GM18868 (cell line): ENCODE results near the gene YTHDF2.

Experiments used
- ATAC-seq: cut with Tn5 transposase; IDR thresholded peaks from one replicate; pipeline ENCODE4 v1.9.1; 2021; ENCODE audit warnings: mild to moderate bottlenecking, moderate library complexity; ENCODE audit not compliant: unreplicated experiment

YTHDF2 gene

DNA sequence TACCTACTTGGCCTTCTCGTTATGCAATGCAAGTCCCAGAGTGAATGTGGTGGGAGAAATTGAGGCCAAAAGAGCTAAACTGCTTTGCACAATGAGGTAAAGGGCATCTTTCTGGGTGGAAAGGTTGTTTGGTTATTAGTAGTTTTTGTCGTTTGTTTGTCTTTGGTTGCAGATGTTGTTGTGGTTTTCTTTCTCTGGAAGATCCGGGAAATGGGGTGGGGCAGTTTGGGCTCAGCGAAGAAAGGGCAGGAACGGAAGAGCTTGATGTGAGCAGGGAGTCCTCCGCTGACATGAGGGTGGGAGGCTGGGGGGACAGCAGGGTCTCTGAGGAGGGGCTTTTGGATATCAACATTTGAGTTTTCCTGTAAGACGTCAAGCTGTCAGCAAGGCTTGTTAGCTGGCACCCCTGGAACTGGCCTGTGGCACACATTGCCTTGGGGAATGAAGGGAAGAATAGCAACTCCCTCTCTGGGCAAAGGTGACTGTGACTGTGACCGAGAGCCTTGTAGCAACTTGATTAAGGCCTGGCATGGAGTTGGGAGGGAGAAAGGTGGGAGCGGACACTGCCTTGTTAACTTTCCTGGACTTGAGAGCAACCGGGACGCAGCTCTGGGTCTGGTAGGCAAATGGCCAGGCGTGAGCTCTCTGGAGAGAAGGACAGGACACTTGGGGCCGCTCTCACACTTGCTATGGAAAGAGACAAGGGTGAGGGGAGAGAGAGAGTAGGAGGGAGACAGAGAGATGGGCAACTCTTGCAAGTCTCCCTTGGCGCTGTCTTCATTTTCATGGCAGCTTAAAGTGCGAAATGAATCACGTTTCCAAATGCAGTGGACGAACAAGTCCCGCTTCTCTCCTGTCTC is 59.8 kb downstream of the YTHDF2 start:
- no peak for ATAC-seq

GRCh38 chr1:28800324-28800723 is 63.6 kb downstream of the YTHDF2 start:
- no peak for ATAC-seq

DNA sequence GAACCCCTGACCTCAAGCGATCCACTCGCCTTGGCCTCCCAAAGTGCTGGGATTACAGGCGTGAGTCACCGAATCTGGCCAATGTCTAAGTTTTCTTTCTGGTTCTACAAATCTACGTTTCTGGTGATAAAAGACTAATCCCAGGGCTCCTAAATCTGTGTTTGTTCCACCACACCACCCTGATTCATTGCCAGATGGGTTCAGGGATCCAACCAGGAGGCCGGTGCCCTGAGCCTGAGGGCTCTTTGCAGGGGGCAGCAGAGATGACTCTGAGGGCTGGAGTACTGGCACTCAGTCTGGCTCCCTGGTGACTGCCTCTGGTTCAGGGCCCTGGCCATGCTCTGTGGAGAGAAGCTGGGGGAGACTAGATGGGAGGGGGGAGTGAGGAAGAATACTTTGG is 64.7 kb downstream of the YTHDF2 start:
- ATAC-seq = no peak

GRCh38 chr1:28803051-28803450 is 66.3 kb downstream of the YTHDF2 start:
- ATAC-seq = no peak

GRCh38 chr1:28803662-28804061 is 66.9 kb downstream of the YTHDF2 start:
- no peak for ATAC-seq

GRCh38 chr1:28804071-28804470 is 67.3 kb downstream of the YTHDF2 start:
- ATAC-seq = no peak

DNA sequence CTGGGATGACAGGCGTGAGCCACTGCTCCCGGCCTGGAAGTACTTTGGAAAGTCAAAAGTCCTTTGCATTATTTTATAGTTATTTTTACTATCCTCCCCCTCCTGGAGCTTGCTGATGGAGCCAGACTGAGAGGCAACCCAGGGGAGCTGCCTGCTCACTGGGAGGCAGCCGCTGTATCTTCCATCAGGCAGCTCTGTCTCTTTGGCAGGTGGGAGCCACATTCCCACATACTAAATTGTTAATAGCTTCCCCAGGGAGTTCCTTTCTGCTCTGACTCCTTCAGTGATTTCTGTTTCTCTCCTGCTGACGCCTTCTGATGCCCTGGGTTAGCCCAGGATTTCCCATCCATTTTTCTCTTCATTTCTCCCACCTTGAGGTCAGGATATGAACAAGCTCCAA is 70.3 kb downstream of the YTHDF2 start:
- ATAC-seq = no peak

DNA sequence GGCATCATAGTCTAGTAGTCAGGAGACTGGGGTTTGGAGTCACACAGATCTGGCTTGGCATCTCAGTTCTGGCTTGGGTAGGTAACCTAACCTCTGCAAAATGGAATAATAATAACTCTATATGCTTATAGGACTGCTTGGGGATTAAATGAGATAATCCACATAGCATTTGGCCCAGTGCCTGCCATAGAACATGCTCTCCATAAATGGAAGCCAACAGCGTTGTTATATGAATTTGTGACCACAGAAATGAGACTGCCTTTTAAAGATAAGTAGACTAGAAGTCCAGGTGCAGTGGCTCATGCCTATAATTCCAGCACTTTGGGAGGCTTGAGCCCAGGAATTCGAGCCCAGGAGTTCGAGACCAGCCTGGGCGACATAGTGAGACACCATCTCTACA is 71.2 kb downstream of the YTHDF2 start:
- ATAC-seq = no peak

DNA sequence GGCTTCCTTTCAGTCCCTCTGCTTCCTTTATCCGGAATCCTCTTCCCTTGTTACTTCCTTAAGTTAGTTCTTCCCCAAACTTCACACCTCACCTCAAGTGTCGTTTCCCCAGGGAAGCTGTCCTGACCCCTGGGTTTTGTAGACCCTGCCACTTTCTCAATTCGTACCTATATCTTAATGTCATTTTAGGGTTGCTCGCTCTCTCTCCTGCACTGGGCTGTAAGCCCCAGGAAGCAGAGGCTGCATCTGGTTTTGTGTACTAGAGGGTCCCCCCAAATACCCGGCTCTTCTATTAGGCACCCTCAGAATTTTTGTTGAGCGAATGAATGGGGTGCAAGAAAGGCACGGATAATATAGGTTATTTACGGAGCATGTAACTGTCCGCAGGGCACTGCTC is 74.6 kb downstream of the YTHDF2 start:
- ATAC-seq = no peak

DNA sequence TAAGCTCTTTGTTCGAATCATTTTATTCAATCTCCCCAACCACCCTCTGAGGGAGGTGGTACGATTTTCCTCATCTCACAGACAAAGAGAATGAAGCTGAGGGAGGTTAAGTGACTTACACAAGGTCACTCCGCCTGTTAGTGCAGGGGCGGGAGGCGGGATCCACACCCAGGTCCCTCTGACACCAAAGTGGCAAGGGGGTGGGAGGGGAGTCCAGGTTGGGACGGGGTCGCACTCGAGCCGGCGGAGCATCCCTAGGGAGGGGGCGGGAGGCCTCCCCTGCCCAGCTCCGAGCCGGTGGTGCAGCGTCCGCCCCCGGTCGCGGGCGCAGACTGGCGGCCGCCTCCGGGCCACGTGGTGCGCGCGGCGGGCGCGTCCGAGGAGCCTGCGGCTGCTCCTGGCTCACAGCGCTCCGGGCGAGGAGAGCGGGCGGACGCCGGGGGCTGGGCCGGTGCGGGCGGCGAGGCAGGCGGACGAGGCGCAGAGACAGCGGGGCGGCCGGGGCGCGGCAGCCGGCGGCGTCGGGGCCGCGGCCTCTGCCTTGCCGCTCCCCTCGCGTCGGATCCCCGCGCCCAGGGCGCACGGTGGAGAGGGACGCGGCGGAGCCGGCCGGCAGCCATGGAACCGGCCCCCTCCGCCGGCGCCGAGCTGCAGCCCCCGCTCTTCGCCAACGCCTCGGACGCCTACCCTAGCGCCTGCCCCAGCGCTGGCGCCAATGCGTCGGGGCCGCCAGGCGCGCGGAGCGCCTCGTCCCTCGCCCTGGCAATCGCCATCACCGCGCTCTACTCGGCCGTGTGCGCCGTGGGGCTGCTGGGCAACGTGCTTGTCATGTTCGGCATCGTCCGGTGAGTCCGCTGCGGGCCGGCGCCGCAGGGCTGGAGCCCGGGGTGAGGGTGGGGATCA is 75.3 kb downstream of the YTHDF2 start, which contains the start of gene OPRD1:
Gene OPRD1, plus strand, starts transcription at position 405 of the 903 bp plus-strand sequence. Its CDS starts 214 bp downstream, at position 619.
- ATAC-seq = no peak

DNA sequence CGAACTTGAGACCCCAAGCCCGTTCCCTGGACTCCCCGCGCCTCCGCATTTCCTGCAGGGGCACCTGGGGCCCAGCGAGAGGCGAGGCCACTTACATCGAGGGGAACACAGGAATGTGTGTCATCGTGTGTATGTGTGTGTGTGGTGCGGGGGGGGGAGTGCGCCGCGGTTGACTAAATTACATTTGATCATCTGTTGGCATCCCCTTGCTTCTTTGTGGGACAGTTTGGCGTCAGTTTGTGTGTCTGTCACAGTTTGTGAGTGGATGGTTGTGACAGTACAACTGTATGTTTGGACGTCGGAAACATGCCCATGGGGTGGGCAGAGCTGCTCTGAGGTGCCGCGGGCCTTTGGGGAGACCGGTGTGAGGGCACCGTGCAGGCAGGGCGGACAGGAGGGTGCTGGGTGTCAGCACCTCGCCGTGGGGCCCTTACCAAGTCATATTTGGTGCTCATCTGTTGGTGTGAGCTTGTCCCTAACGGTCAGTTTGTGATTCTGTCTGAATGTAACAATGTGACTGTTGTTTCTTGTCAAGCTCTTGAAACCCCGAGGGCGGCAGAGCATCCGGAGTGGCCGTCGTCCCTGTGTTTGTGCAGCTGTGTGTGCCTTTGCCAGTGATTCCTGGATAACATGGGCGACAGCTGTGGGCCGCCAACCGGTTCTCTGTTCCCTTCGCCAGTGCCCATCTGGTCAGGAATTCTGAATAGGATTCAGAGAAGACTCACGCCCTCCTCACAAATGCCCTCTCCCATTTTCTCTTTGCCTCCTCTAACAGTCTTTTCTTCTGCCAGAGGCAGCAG is 76.1 kb downstream of the YTHDF2 start:
- no peak for ATAC-seq

DNA sequence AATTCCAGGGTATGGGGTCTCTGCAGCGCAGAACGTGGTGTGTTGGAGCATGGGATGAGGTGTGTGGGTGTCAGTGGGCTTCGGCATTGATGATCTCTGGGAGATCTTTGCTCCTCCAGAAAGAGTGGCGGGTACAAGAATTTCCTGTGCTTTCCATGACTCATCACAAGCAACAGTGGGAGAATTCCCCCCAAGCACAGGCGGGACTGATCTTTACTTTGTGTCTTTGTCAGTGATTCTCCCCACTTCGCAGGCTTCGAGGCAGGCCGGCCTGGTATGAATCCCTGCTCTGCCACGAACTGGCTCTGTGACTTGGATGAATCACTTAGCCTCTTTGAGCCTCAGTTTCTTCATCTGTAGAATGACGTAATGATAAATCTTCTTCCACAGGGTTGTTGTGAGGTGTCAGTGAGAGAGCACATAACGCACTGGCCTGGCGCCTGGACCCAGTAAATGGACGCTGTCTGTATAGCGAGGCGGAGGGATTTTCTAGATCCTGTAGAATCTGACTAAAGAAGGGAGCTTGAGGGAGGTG is 77.3 kb downstream of the YTHDF2 start:
- no peak for ATAC-seq

DNA sequence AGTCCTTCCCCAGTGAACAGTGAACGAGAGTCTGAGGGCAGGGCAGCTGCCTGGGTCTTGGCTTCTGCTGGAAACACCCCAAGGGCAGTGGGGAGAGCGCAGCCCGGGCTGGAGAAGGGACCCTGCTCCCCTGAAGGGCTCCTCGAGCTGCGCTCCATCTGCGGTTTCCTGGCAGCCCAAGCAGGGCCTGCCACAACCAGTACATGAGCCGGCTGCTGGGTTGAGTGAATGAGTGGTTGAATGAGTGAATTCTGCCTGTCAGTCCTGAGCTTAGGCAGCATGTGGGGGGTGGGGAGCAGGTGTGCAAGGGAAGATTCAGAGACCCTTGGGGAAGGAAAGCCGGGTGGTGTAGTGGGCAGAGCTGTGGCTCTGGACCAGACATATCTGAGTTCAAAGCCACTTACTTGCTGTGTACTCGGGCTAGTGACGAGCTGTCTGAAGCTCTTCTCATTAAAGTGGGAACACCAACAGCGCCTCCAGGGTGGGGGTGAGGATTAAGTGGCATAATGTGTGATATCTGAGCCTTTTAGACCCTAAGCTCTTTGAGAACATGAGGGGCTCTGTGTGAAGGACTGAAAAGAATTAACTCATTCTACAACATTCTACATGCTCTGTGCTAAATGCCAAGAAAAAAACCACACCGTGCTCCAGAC is 78.9 kb downstream of the YTHDF2 start:
- ATAC-seq = no peak

DNA sequence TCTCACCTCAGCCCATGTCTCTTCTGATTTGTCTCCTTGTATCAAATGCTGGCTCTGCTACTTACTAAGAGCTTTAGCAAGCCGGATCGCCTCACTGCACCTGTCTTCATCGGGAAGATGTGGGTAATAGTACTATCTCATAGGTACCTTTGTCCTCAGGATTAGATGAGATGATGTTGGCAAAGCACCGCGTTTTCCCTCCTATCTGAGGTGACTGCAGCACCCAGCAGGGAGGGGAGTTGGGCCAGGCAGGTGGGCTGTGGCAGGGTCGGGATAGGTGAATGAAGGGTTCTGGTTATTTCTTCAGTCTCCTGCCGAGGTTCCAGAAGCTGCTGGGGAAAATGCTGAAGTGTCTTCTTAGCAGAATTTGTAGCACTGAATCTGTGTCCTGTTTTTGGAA is 80.4 kb downstream of the YTHDF2 start:
- ATAC-seq = no peak

- no peak for ATAC-seq
Measured at GRCh38 chr1:28819020-28819419, 82.3 kb downstream of the YTHDF2 start.
